ENCODE measurements around the gene NOL4L.
"Not testable (repeated sequence)": the region's sequence is repeated elsewhere in the genome, so short reads cannot be mapped to it uniquely, and the experiment has no call there.

NOL4L gene

DNA sequence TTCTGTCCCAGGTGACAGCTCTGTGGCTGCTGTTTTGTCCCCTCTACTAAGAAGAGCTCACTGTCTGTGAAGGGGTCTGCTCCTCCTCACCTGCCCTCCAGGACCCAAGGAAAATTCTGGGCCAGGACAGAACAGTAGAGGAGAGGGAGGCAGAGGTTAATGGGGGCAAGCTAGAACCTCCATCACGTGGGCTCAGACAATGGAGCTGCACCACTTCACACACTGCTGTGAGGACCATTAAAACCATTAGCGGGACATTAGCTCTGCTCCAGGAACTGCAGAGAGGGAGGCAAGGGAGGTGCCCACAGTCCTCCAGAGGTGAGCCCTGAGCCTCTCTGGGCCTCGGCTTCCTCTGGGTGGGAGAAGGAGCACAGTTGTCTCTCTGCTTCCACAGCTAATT is 78.4 kb downstream of the NOL4L start:
- DNase-seq: no peak

DNA sequence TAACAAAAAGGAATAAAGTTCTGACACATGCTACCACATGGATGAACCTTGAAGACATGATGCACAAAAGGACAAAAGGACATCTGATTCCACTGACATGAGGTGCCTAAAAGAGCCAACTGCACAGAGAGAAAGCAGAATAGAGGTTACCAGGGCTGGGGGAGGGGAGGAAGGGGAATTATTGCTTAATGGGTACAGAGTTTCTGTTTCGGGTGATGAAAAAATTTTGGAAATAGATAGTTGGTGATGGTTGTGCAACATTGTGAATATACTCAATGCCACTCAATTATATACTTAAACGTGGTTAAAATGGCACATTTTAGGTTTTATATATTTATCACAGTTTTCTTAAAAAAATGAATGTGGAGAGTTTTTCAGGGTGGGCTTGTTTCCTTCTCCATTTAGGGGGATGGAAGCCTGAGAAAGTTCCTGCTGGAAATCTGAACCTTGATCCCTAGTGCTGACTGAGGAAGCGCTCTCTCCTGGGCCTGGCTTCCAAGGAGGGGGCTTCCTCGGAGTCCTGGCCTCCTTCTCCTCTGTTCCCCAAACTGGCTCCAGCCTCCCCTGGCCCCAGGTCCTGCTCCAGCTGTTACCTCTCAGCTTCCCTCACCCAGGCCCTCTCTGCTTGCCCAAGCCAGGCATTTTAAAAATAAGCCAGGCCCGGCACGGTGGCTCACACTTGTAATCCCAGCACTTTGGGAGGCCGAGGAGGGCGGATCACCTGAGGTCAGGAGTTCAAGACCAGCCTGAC is 79.2 kb downstream of the NOL4L start:
- DNase-seq: no peak

DNA sequence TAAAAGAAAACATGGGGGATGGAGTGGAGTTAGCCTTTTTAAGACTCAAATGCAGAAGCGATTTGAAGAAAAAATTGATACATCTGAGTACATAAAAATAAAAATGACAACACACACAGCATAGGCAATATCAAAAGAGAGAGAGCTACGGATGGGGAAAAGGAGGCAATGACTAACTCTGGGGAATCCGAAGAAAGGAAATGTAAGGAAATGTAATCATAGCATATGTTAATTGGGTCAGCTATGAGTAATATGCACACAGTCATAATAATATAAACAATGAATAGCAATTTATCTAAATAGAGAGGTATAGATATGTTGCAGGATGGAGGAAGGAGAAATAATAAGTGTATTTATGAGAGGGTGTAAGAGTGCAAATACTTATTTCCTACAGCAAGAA is 83.4 kb downstream of the NOL4L start:
- DNase-seq: no peak

DNA sequence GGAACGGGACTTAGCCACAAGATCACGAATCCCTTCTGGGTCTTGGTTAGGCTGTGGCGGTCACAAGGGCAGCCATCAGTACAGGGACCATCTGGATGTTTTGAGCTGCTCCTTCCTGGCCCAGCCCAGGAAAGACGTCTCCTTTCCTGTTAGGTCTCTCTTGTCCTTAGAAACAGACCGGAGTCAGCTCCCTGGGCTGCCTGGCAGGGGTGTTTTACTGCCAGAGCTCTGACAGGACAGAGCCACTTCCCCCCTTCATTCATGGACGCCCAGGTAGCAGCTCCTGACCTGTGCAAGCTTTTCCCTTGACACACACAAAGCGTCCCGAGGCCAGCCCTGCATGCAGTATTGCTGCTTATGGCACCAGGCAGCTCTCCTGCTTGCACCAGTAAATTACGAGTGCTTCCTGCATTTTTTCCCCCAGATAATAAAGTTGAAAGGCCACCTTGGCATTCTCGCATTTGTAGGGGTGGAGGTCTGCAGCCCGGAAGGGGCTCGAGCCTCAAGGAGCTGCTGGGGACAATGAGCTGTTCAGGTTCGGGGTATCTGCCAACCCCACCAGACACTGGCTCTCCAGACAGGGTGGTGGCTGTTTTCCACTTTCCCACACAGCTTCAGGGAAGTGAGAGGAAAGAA is 87.4 kb downstream of the NOL4L start:
- DNase-seq: no peak

DNA sequence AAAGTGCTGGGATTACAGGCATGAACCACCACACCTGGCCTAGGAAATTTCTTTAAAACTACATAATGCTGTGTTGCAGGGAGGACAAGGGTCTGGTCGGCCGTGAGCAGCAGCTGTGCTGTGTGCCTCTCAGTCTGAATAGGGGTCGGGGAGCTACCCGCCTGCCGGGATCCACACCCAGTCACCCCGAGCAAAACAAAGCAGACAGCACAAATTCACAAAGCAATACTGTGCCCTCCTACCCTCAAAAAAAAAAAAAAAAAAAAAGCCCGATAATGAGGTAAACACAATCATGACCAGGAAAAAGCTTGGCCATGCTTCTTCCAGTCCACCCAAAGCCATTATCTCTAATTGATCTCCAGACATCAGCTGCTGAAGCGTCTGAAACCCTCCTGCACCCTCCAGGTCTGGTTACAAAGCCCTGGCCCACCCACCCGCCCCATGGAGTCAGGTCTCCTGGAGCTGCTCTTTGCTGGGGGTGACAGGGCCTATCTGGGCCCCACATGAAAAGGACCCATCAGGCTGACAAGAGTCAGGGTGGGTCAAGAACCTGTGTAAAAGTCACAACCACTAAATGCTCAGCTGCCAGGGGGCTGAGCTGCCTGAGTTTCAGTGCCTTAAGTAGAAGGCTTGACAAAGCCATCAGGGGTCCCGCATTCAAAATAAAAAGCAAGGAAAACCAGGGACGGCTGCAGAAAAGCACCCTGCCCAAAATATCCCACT is 88.2 kb downstream of the NOL4L start:
- DNase-seq: peak; percentile 53

DNA sequence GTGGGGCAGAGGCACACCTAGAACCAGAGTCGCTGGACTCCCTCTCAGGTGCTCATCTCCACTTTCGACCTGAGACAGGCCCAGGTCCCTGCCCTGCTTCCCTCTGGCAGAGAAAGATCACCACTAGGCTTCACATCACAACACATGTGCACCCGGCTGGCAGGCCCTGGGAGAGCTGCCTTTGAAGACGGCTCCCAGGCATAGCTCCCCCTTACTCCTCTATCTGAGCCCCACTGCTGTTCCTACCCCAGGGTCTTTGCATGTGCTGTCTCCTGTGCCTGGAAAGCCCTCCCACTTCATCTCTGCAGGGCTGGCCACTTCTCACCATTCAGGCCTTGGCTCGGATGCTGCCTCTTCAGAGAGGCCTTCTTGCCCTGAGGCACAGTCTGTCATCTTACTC is 89.2 kb downstream of the NOL4L start:
- DNase-seq: no peak

DNA sequence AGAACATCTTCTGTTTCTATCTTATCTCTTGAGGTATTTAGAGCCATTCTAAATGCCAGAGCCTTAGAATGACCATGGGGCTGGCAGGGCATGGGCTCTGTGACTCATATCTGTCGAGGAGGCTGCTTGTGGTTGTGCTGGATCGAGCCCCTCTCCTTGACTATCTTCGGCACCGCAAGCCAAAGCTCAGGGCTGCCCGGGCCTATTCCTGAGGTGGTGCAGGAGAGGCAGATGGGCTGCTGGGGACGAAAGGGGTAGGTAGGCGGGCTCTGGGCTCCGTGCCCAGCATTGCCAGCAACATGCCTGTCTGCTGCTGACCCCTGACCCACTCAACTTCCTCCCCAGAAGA is 89.9 kb downstream of the NOL4L start:
- DNase-seq: no peak

DNA sequence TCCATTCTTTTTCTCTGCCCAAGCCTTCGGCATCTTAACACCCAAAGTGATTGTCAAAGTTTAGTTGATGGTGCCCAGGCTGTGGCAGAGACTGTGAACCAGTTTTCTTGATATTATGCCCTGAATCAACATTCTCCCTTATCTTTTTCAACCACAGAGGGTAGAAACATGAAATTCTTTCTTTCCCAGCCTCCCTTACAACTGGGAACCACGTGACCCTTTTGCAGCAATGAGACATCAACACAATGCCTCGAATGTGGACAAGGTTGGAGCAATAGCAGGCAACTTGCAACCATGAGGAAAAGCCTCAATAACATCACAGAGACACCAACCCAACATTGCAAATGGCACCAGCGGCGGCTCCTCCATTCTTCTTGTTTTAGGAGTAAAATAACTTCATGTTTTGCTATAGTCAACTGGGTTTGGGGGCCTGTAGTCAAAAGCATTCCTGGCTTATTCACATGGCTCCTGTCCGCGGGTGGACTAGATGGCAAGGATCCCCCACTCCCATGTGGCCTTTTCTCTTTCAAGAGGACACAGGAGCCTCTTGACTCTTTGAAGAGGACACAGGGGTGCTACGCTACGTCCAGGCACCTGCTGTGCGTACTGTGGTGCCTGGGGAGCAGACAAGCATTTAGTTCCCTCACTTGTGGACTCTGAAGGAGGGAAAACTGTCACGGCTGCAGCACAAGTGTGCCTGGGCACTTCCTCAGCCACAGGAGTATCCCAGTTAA is 90.5 kb downstream of the NOL4L start:
- DNase-seq: no peak

DNA sequence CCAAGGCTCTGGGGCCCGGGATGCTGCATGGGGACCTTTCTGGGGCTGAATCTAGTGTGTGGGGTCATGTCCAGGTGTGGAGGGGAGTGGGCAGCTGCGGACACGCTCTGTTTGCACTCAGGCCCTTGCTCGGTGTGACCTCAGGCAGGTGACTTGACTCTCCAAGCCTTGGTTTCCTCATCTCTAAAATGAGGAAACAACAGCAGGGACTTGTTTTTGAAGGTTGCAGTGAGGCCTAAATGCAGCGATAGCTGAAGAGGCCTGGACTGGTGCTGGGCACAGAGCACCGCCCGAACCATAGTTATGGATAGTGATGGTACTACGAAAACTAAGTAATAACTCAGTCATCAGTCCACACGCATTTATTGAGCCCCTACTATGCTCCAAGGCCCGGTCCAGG is 91.8 kb downstream of the NOL4L start:
- DNase-seq: no peak

DNA sequence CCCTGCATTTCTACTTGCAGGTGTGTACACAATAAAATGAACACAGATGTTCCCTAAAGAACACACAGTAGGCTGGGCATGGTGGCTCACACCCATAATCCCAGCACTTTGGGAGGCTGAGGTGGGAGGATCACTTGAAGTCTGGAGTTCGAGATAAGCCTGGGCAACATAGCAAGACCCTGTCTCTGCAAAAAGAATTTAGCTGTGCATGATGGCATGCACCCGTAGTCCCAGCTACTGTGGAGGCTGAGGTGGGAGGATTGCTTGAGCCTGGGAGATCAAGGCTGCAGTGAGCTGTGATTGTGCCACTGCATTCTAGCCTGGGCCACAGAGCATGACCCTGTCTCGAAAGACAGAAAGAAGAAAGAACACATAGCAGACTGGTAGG is 93.4 kb downstream of the NOL4L start:
- not testable (repeated sequence) for DNase-seq

DNA sequence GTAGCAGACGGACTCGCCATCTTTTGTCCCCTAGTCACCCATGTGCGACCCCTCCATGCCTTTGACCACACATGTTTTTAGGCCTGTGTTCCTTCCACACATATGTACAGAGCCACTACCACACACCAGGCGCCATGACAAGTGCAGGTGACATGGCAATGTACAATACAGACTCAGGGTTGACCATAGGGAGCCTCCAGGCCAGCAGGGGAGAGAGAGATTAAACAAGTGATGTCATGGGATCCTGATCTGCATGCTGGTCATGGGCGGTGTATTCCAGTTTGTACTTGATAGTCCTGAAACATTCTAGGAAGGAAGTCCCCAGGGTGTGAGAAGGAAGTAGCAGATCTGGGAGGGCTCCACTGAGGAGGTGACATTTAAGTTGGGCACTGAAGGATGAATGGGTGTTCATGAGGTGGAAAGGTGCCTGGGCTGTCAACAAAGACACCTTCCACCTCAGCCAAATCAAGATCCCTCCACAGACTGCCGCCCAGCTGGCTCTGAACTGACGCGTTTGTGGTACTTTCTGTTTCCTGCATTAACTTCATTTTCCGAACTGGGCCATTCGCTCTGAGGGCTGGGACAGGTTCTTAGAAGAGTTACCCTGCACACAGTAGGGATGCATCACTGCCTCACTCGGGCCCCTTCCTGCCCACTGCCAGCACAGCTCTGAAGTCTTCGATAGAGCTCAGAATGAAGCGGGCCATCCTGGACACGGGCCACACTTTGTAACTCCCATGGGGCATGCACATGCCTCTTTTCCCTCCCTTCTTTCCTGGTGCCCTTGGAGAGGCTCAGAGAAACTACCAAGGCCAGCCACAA is 94.0 kb downstream of the NOL4L start:
- DNase-seq: no peak

DNA sequence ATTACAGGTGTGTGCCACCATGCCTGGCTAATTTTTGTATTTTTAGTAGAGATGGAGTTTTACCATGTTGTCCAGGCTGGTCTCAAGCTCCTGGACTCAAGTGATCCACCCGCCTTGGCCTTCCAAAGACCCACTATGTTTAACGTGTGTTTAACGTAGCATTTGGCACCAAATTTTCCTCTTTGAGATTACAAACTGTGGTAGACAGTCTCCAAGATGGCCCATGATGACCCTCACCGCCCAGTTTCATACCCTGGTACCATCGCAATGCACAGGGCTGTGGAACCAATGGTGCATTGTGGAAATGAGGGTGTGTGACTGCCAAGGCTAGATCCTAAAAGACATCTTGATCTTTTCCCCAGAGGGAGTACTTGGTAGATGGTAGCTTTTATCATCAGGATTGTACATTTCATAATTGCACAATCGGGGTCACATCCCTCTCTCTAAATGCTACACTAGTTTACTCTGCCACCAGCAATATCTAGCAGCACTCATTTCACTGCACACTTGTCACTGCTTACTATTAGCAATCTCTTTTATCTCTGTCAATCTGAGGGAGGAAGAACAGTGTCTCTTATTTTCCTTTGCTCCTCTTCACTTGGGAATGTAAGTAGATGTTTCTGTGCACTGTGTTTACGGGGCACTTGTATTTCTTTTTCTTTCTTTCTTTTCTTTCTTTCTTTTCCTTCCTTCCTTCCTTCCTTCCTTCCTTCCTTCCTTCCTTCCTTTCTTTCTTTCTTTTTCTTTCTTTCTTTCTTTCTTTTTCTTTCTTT is 96.9 kb downstream of the NOL4L start:
- no peak for DNase-seq

DNA sequence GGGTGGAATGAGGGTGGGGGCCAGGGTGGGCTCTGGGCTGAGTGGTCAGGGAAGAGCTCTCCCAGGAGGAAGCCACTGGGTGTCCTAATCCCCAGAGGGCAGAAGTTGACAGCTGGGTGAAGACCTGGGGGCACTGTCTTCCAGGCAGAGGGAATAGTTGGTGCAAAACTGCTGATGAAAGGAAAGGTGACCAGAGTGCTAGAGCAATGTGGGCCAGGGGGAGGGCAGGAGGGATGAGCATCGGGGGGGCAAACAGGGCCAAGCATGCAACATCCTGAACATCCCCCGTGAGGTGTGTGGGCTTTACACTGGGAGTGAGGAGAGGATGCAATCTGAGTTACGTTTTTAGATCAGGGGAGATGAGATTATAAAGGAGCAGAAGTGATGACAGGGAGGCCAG is 97.8 kb downstream of the NOL4L start:
- no peak for DNase-seq

DNA sequence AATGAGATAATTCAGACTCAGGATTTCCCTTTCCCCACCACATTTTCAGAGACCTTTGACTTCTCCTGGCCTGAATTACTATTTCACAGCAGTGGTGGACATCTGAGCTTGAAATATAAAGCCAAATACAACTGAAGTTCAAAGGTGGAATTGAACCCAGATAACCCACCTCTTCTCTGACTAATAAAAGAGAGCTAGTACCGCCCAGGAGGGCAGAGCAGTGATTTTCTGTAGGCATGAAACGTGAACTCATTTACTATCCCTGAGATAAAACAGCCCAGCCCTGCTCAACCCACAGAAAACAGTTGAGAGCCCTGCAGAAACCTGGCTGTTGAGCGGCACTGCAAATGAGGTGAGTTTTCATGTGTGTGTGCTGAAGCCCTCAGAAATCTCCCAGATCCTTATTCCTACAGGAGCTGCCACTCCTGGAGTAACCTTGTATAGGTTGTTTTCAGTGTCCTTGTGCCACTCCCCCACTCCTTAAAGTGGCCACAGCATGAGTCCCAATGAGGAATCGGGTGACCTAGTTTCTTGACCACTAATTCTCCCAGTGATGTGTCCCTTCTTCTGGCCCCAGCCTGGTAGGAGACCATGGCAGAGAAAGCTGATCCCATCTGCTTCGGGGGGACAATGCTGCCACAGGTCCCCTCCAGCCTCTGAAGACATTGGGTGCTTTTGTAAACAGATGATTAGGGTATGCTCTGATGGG is 99.2 kb downstream of the NOL4L start:
- DNase-seq: no peak

DNA sequence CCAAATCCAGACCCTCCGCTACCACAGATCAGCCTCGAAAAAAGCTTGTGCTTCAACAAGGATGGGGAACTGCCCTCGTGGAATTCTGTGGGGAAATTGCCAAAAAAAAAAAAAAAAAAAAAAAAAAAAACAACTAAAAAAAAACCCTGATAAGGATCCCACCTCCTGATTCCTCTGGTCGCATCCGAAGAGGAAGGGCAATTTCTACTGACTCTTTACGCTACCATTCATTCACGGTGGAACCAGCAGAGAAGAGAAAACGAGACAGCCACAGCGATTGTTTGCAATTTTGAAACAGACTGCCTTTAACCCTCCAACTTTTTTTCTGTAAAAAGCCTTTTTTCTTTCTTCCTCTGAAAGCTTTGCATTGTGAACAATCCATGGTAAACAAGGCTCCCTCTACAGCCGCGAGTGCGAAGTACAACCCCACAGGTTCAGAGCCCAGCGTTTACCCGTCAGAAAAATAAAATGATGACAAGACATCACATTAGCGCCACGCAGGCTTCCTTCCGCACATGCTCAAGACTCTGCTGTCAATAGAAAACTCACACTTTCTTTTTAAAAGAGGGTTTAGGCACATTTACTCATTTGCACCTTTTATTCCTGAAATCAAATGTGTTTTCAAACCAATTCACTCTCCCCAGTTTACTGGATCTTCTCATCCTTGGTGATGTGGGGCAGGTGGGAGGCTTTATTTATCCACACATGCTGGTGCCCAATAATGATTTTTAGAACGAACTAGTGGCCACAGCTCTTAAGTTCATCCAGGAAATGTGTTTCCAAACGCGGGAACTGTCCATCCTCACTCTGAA is 100.0 kb downstream of the NOL4L start:
- DNase-seq: peak; percentile 65

DNA sequence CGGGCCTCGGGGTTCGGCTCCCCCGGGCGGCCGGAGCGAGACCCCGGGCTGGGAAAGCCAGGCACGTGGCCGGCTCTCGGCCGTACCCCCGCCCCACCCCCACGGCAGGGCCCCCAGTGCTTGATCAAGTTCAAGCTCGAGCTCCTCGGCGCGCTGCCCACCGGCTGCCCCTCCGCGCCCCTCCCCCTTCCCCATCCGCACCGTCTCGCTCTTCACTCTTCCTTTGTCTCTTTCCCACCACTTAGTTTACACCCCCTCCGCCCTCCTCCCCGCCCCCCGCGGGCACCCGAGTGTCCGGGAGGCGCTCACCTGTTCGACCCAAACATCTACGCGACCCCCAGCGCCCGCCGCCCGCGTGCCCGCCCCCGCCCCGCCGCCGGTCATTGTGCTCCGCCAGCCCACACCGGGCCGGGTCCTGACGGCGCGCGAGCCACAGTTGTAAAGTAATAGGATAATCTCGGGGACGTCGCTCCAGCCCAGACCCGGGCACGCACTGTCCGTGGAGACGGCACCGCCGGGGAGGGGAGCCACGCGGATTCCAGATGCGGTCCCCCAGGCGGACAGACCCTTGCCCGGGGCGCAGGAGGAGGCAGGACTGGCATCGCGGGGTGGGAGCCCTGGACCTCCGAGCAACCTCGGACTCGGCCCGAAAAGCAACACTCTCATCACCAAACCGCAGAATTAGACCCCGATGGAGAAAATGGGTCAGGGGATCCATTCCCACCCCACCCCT is 100.7 kb downstream of the NOL4L start:
- DNase-seq: peak; percentile 41

DNA sequence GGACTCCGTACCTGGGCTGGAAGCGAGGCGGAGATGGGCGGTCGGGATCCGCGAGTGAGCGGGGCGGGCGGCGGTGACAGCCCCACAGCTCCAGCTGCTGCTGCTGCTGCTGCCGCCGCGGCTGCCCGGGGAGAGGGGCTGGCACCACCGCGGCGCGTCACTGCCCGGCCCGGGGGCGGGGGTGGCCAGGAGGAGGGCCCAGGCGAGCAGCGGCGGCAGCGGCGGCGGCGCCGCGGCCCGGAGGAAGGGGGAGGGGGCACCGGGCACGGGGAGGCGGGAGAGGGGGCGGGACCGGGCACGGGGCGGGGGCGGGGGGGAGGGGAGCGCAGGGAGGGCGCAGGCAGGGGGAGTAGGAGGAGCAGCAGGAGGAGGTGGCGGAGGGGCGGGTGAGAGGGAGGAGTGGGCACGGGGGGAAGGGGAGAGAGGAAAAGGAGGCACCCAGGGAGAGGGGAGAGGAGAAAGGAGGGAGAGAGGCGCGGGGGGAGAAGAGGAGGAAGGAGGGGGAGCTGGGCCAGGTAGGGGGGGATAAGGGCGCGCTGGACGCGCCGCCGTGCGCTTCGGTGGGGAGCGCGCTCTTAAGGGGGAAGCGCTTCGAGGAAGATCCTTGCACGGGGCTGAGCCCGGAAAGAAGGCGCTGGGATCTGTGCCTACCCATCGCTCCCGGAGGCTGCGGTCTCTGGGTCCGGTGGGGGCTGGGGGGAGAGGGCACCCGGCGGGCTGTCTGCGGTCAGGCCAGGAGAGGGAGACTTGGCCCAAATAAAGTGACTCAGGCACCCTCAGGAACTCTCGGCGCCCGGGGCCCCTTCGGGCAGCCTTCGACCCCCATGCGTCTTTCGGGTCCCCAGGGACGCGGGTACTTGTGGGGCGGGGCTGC is 101.5 kb downstream of the NOL4L start:
- peak; percentile 86 for DNase-seq

DNA sequence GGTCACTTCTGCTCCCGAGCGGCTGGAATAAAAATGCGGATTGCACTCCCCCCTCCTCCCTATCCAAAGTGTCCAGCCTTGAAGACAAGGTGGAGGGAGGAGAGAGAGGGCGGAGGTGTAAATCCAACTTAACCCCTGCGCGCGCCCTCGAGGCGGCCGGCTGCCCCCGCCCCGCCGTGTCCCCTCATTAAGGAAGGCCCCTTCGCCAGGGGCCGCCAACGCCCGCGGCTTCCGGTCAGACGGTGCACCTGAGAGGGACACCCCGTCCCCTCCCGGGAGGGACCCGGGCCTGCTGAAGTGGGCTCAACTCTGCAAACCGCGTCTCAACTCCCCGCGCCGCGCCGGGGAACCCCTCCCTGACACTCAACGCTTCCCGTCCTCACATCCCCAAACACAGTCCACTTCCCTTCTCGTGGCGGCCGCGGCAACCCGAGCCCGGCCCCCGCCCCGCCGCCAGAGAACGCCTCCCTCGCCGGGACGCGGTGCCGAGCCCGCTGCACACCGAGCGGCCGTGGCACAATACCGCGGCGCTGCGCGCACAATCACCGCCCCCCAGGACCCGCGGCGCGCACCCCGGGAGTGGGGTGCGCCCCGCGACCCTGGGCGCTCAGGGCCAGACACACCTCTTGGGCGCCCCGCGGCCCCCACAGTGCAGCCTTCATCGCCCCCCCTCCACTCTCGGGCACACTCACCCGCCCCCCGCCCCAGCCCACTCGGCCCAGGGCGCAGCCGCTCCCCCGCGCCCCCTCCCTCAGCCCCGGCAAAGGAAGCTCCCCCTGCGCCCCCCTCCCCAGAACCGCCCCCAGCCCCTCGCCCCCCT is 102.5 kb downstream of the NOL4L start:
- no peak for DNase-seq
